Nephron (organoid): ENCODE data around the gene WDHD1.
"Not testable (repeated sequence)": the region's sequence is repeated elsewhere in the genome, so short reads cannot be mapped to it uniquely, and the experiment has no call there.

ENCODE experiments used
- H3K27ac Mint-ChIP-seq, 3 experiments: 2 replicates each; pipeline ENCODE4 v1.8.0; 2020; ENCODE audit warnings: mixed read lengths in 3 of 3, mild to moderate bottlenecking in 2 of 3, moderate library complexity in 1 of 3
- H3K27me3 Mint-ChIP-seq: 2 replicates; pipeline ENCODE4 v1.8.0; 2021; ENCODE audit warnings: low read depth, mild to moderate bottlenecking, moderate library complexity, mixed read lengths
- H3K36me3 Mint-ChIP-seq: 2 replicates; pipeline ENCODE4 v1.8.0; 2020; ENCODE audit warnings: low read depth, mixed read lengths
- H3K4me1 Mint-ChIP-seq: 2 replicates; pipeline ENCODE4 v1.8.0; 2020; ENCODE audit warnings: mixed read lengths
- H3K4me3 Mint-ChIP-seq, 3 experiments: 2 replicates each; pipeline ENCODE4 v1.8.0; 2020; ENCODE audit warnings: mild to moderate bottlenecking in 3 of 3, mixed read lengths in 3 of 3, moderate library complexity in 2 of 3
- H3K9me3 Mint-ChIP-seq: 2 replicates; pipeline ENCODE4 v1.8.0; 2020; ENCODE audit warnings: mixed read lengths
- TF ChIP-seq, protein P1 (sequence below), 3 experiments: fragments of 200-600 bp; sonication (generic); IDR thresholded peaks; one replicate each; pipeline ENCODE4 v1.5.0; 2021; ENCODE audit warnings: antibody characterized with exemption in 3 of 3; ENCODE audit not compliant: unreplicated experiment in 3 of 3

Gene WDHD1

GRCh38 chr14:55026441-55026792 lies 482 bp downstream of the WDHD1 start:
- Mint-ChIP-seq H3K36me3 (peaks cover 4% of the 10 kb centered on the region), H3K4me1 (peaks cover 48% of the 10 kb centered on the region), H3K4me3 (peak overlapping the region; percentile 94 to 97 (median 94)), H3K27ac (peak overlapping the region; percentile 78 to 97 (median 80)), H3K27me3 (no peaks in the 10 kb centered on the region), H3K9me3 (no peaks in the 10 kb centered on the region)
- TF ChIP-seq, protein P1, sequence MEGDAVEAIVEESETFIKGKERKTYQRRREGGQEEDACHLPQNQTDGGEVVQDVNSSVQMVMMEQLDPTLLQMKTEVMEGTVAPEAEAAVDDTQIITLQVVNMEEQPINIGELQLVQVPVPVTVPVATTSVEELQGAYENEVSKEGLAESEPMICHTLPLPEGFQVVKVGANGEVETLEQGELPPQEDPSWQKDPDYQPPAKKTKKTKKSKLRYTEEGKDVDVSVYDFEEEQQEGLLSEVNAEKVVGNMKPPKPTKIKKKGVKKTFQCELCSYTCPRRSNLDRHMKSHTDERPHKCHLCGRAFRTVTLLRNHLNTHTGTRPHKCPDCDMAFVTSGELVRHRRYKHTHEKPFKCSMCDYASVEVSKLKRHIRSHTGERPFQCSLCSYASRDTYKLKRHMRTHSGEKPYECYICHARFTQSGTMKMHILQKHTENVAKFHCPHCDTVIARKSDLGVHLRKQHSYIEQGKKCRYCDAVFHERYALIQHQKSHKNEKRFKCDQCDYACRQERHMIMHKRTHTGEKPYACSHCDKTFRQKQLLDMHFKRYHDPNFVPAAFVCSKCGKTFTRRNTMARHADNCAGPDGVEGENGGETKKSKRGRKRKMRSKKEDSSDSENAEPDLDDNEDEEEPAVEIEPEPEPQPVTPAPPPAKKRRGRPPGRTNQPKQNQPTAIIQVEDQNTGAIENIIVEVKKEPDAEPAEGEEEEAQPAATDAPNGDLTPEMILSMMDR (IDR thresholded peaks at IDR 0.05; ENCODE audit: unreplicated experiment in 3 of 3): no peak

DNA sequence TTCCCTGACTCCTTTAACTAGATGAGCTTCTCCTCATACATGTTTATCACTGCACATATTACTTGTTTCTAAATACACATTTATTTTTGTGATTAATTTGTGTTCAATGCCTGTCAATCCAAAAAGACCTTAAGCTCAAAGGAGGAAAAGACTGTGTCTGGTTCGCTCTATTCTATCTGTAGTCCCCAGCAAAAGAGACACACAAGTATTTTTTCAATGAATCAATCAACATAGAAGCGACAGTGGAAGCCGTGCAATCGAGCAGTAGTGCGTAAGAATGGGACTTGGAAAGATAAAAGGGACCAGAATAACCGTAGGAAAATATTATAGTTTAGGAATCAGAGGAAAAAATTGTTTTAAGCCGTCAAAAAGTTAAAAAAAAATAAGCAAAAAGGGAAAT lies 951 bp downstream of the WDHD1 start:
- peaks cover 8% of the 10 kb centered on the region for H3K36me3 Mint-ChIP-seq
- peak overlapping the region; percentile 78 to 97 (median 80) for H3K27ac Mint-ChIP-seq
- TF ChIP-seq, protein P1 (IDR thresholded peaks at IDR 0.05; ENCODE audit: unreplicated experiment in 3 of 3): no peak
- no peaks in the 10 kb centered on the region for H3K9me3 Mint-ChIP-seq
- H3K27me3 Mint-ChIP-seq: no peaks in the 10 kb centered on the region
- peak overlapping the region; percentile 94 to 97 (median 94) for H3K4me3 Mint-ChIP-seq
- H3K4me1 Mint-ChIP-seq: peaks cover 44% of the 10 kb centered on the region

DNA sequence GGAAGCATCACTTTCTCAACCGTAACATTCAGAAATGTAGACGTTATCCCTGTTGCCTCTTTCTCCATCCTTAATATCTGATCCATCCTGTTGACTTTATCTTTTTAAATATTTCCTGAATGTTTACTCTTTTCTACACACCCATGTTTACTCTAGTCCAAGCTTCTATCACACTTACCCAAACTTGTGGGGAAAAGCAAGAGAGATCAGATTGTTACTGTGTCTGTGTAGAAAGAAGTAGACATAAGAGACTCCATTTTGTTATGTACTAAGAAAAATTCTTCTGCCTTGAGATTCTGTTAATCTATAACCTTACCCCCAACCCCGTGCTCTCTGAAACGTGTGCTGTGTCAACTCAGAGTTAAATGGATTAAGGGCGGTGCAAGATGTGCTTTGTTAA lies 2.5 kb downstream of the WDHD1 start:
- Mint-ChIP-seq H3K36me3 (peaks cover 18% of the 10 kb centered on the region), H3K27ac (peak overlapping the region in 2 of 3 experiments; percentile 55 to 86), H3K4me3 (peak overlapping the region in 1 of 3 experiments; percentile 3), H3K4me1 (peaks cover 38% of the 10 kb centered on the region)
- not testable (repeated sequence) for H3K27me3 Mint-ChIP-seq, H3K9me3 Mint-ChIP-seq

DNA sequence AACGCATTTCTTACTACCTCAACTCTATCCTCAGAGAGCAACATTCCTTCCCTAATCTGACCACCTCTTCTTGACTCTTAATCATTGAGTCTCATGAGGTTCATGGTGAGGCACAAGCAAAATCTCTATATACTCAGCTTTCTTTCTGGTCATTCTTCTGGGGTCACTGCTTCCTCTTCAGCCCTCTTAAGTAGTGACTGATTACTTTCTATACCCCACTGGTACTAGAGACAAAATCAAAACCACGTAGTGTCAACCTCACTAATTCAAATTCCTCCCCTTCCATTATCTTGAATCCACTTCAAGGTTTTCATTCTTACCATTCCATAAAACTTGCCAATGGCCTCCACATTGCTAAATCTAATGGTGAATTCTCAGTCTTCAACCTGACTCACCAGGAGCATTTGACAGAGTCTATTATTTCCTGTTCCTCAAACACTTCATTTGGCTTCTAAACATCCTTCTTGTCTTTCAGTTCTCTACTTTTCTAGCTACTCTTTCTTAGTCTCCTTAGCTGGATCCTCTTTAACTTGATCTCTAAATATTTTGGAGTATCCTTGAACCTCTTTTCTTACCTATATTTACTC lies 6.8 kb downstream of the WDHD1 start:
- Mint-ChIP-seq H3K4me3 (no peak overlapping the region), H3K27me3 (no peaks in the 10 kb centered on the region), H3K4me1 (peaks cover 5% of the 10 kb centered on the region), H3K27ac (peak overlapping the region in 1 of 3 experiments; percentile 15), H3K36me3 (peaks cover 34% of the 10 kb centered on the region), H3K9me3 (no peaks in the 10 kb centered on the region)
- TF ChIP-seq, protein P1 (IDR thresholded peaks at IDR 0.05; ENCODE audit: unreplicated experiment in 3 of 3): no peak

- Mint-ChIP-seq H3K27ac (no peak overlapping the region), H3K4me1 (no peaks in the 10 kb centered on the region), H3K4me3 (no peak overlapping the region), H3K36me3 (peaks cover 44% of the 10 kb centered on the region), H3K9me3 (no peaks in the 10 kb centered on the region), H3K27me3 (no peaks in the 10 kb centered on the region)
- TF ChIP-seq, protein P1 (IDR thresholded peaks at IDR 0.05; ENCODE audit: unreplicated experiment in 3 of 3): no peak
Measured at GRCh38 chr14:55015006-55015405, 11.9 kb downstream of the WDHD1 start.

DNA sequence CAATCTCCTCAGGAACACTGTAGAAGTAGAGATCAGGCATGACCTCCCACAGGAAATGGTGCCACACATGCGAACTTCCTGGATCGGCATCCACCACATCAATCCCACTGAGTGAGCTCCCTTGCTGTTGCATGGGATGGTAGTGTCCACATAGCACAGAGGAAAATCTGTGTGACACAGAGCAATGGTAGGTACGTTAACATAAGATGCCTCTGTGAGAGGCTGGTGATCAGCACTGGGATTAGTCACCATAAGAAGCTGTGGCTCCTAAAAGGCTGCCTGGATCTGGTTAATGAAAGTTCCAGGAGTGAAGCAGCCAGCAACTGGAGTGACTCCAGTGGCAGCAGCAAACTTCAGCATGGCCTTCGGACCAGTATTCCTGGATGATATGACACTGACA lies 21.8 kb downstream of the WDHD1 start:
- Mint-ChIP-seq H3K36me3 (peaks cover 32% of the 10 kb centered on the region), H3K4me1 (no peaks in the 10 kb centered on the region), H3K4me3 (no peak overlapping the region), H3K27me3 (no peaks in the 10 kb centered on the region), H3K27ac (no peak overlapping the region), H3K9me3 (no peaks in the 10 kb centered on the region)
- TF ChIP-seq, protein P1 (IDR thresholded peaks at IDR 0.05; ENCODE audit: unreplicated experiment in 3 of 3): no peak
